ENCODE measurements around the gene CLIC5.

- TF ChIP-seq CTCF (IDR thresholded peaks at IDR 0.05; ENCODE audit: low read length) (no peak), EZH2 (IDR thresholded peaks at IDR 0.05; ENCODE audit: borderline replicate concordance, low read length) (no peak)
Measured at GRCh38 chr6:46056906-46057529, 41.4 kb upstream of the CLIC5 start.
